Non-pigmented ciliary epithelial cell (primary cell): ENCODE measurements around the gene GINS1.

Source experiments
- DNase-seq: peaks from one replicate; pipeline ENCODE4 v3.0.0-alpha.2; 2010; ENCODE audit warnings: low read depth

Gene GINS1

DNA sequence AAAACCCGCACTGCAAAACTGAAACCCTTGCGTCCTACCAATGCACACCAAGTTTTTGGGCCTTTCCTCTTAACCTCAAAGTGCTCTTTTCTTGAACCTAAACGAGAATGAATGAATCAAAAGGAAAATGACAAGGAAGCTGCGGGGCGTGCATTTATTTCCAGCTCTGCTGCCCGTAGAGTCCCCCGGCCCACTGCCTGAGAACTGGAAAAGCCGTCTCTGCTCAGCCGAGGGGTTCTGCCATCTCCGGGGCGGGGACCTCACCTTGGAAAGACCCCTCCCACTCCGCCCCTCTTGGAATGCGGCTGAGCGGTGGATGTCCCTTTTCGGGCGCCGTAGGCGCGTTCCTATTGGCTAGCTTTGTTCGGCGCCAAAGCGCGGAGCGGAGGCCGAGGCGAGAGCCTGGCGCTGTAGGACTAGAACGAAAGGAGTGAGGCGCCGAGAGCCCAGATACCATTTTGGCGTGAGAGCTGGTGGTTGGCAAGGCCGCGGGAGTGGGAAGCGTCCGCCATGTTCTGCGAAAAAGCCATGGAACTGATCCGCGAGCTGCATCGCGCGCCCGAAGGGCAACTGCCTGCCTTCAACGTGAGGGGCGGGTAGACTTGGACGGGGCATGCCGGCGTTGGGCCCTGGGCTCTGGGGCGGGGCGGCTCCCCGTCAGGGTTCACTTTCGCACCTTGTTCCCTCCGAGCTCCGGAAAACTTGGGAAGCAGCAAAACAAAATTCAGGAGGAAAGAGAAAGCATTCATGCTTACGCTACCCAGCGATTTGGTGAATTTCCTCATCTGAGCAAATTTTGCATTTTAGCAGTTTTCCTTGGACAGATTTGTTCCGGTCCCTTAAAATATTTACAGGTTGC, at the start of gene GINS1:
Gene GINS1 (plus strand): TSS at position 363 of the 859 bp plus-strand sequence. CDS start 148 bp downstream, at position 511.
- DNase-seq: peak; percentile 37

DNA sequence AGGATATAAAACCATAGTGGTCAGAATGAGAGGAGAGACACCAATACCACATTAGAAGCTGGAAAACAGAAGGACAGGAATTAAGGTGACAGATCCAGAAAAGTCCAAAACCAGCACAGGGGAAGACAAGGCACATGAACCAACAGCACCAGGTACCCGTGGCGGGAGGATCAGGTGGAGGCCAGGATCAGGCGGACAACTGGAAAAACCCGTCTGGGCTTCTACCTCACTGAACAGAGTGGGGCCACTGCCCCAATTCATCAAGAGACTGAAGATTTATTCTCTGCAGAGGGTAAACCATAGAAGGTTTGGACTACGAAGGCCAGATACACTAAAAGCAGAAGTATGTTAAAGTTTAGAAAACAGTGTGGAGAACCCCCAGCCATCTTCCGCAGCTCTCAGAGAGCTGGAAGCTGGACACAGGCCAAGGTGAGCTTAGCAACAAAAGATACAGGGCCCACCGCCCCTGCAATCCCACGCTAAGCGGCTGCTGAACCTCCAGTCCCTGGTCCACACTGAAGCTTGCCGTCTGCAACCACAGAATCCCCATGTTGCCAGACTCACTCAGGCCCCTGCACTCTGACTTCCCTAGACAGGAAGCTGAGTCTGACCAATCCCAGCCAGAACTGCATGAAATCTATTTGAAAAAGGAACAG, 46.7 kb upstream of the GINS1 start:
- DNase-seq: peak; percentile 57

DNA sequence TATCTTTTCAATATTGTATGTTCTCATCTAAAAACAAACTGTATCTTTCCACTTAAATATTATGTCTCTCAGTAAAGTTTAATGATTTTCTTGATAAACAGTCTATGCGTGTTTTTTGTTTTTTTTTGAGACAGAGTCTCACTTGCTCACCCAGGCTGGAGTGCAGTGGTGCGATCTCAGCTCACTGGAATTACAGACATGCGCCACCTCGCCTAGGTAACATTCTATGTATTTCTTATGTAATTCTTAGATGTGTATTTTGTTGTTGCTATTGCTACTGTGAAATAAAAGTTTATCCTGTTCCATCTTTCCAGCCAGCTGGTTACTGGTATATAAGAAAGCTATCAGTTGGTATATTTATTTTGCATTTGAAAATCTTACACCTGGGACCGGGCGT, 46.2 kb upstream of the GINS1 start:
- no peak for DNase-seq

DNA sequence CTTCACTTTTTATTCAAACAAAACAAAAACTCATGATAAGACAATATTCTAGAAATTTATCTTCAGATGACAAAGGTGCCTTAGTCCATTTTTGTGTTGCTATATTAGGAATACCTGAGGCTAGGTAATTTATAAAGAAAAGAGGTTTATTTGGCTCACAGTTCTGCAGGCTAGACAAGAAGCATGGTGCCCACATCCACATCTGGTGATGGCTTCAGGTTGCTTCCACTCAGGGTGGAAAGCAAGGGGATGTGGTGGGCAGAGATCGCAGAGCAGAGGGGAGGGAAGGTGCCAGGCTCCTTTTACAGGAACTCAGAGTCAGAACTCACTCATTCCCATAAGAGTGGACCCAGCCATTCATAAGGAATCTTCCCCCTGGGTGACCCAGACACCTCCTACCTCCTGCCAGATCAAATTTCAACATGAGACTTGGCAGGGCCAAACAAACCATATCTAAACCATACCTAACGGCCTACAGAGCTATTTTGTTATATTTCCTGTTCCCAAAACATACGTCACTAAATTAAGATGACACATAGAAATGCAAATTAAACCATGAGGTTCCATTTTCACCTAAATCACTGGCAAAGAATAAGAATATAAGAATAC, 43.2 kb upstream of the GINS1 start:
- no peak for DNase-seq

DNA sequence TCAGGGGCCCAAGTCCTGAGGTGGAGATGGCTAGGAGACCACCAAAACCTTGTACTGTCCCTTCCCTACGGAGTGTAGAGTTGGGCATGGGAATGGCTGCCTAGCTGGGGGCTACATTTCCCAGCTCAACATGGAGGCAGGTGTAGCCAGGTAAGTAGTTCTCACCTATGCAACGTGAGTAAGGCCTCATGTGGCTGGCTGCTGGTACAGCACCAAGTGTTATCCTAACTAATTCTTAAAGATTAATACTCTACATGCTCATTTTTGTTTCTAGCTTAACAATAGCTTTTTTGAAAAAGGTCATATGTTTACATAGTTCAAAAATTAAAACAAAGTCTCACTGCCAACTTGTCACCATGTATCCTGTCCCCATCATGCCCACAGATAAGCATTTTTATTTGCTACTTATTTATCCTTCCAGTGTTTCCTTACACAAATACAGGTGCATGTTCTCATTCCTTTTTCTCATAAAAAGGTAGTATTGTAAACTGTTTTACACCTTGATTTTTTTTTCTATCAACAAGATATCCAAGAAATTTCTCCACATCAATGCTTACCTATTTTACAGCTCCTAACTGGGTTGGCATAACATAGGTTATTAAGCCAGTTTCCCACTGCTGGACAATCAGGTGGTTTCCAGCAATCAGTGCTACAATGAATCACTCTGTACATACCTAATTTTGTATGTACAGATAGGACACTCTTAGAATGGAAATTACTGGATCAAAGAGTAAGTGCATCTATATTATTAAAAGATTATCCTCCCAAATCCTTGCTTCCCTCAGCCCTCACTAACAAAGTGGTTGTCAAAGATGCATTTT, 42.4 kb upstream of the GINS1 start:
- DNase-seq: no peak

DNA sequence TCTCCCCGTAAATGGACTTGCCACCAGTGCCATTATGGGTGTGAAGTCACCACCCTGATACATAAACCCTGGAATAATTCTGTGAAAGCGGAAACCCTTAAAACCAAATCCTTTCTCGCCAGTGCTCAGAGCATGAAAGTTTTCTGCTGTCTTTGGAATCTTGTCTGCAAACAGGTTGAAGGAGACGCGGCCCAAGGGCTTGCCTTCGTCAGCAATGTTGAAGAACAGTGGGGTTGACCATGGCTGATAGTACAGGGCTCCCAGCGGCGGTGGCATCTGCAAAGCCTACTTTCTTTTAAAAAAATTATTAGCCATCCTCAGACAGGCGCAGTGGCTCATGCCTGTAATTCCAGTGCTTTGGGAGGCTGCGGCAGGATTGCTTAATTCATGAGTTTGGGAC, 38.9 kb upstream of the GINS1 start:
- DNase-seq: no peak

DNA sequence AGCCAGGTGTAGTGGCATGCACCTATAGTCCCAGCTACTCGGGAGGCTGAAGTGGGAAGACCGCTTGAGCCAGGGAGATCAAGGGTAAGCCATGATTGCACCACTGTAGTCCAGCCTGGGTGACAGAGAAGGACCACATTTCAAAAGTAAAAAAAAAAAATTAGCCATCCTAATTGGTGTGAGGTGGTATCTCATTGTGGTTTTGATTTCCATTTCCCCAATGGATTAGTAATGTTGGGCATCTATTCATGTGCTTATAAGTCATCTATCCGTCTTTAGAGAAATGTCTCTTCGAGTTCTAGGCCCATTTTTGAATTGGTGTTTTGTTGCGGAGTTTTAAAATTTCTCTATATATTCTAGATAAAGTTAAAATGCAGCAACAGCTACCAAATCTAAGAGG, 38.5 kb upstream of the GINS1 start:
- no peak for DNase-seq

DNA sequence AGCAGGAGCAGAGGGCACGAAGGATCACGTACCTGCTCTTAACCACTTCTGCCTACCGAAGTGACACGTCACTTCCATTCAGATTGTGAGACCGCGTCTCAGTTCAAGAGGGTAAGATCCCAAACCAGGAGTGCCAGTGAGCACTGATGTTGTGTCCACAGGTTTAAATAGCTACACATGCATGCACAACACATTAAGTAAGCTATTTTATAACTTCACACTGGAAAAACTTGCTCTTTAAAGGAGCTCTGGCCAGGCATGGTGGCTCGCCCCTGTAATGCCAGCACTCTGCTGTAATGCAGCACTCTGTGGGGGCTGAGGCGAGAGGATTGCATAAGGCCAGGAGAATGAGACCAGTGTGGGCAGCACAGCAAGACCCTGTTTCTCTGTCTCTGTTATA, 37.9 kb upstream of the GINS1 start:
- DNase-seq: no peak

DNA sequence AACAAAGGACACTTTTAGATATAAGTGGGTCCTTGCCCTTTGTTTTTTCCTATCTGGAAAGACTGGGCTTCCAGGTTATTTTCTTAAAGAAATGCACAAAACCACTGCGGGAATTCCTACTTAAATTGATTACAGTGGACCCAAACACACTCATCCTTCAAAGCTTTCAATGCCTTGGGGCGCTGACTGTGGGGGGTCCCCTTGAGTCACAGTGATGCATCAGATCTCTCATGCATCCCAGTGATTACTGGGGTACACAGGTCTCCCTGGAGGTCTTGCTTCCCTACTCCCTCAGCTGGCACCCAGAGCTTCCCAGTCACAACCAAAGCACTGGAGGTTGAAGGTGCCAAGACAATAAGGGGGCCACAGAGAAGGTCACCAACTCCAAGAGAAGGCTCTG, 37.5 kb upstream of the GINS1 start:
- DNase-seq: no peak

DNA sequence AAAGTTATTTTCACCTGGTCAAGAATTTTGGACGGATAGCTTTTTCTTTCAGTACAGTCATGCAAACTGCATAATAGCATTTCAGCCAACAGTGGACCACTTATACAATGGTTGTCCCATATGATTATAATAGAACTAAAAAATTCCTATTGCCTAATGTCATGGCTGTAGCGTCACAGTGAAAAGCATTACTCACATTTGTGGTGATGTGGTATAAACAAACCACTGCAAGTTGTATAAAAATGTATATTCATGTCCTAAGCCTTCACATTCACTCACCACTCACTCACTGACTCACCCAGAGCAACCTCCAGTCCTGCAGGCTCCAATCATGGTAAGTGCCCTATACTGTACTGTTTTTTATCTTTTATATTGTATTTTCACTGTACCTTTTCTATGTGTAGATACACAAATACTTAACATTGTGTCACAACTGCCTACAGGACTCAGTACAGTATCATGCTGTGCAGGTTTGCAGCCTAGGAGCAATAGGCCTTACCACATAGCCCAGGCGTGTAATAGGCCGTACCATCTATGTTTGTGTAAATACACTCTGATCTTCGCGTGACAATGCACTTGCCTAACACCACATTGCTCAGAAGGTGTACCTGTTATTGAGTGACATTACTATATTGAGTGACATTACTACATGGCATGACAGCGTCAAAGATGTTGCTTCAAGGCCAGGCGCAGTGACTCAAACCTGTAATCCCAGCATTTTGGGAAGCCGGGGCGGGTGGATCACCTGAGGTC, 34.7 kb upstream of the GINS1 start:
- peak; percentile 89 for DNase-seq

DNA sequence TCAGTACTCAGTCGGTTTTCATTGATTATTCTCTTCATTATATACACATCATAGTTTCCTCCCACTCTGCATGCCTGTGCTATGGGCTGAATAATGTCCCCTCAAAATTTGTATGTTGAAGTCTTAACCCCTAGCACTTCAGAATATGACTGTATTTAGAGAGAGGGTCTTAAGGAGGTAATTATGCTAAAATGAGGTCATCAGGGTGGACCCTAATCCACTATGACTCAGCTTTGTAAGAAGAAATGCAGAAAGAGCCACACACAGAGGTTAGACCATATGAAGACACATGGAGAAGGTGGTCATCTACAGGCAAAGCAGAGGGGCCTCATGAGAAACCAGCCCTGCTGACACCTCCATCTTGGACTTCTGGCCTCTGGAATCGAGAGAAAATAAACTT, 32.6 kb upstream of the GINS1 start:
- DNase-seq: no peak

DNA sequence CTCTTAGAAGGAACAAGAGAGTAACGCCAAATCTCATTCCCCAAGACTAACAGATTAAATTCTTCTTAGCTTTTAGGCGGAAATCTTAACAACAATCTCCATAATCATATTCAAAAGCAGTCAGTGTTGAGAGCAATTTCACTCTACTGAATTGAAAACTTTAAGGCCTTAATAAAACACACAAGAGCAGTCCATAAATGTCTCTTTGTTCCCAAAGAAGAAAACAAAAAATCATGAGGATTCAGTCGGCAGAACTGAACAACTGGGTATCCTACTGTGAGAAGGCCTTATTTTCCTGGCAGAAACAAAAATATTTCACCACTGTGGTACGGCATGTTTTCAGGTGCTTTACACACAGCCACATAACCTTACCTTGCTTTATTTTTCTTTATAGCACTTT, 31.2 kb upstream of the GINS1 start:
- DNase-seq: no peak

DNA sequence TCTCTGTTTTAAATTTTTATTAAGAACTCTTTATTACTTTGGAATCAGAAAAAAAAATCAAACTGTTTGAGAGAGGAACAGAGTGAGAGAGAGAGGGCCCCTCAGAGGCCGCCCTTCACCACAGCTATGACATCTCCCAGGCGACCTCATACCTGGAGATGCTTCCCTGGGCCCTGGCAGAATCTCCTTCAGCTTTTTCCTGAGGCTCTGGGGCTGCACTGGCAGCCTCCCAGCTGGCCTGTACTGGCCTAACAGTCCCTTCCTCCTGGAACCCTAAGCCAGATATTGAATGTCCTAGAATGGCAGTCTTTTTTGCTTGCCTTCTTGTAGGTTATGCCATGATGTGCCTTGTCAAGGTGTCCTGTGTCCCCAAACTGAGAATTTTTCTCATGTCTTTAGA, 30.6 kb upstream of the GINS1 start:
- DNase-seq: no peak

DNA sequence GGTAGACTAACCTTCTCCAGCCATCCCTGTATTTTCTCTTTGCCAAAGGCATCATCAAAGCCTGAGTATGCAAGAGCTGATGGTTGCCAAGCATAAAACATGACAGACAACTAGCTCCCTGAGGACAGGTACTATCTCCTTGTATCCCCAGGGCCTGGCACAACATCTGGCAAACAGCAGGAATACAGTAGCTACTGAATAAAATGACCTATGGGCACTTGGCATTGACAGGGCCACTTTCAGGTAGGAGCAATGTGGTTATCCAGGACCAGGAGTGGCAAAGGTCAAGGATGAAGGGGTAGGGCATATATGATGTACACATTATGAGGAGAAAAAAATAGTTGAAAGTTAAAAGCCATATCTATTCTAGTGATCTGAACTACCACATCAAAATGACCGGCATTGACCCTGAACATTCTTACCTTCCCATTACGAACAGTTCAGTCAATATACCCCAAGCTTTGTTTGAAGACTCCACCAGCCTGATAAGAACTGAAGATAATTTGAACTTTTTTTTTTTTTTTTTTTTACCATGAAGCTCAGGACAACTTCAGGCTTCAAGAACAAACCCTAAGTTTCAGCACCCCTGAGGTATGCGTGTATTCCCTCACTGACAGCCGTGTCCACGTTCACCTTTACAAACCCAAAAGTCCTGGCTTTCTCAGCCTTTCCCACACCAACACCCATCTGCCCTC, 29.1 kb upstream of the GINS1 start:
- no peak for DNase-seq

DNA sequence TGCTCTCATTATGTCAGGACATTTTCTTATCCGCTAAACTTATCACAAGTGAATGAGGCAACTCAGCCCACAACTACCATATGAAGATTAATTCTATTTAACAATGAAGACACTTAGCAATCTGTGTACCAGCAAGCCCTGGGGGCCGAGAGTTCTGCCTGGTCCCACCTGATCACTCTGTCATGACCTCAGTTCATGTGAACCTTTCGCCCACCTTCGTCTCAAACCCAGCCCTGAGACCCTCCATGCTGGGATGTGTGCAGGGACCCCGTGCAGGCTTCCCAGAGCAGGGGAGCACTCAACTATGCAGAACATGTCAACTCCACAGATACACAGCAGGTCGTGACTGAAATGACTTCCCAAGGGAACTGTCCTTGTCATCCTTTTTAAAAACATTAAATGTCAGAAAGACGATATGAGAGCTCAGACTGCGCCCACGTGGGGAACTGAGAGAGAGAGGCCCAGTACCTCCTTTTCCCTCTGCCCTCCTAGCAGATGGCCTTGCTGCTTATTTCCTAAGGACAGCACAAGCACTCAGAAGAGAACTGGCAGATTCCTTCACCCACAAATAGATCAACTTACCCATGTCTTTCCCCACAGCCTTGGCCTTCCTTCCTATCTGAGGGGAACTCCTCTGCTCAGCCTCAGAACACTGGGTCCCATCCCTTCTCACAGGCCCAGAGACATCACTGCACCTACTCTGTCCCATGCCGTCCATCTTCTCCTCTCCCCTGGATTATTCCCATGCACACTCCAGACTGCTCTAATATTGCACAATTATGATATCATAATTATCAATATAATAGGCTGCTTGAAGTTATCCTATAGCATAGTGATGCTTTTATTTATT, 28.4 kb upstream of the GINS1 start:
- DNase-seq: no peak

DNA sequence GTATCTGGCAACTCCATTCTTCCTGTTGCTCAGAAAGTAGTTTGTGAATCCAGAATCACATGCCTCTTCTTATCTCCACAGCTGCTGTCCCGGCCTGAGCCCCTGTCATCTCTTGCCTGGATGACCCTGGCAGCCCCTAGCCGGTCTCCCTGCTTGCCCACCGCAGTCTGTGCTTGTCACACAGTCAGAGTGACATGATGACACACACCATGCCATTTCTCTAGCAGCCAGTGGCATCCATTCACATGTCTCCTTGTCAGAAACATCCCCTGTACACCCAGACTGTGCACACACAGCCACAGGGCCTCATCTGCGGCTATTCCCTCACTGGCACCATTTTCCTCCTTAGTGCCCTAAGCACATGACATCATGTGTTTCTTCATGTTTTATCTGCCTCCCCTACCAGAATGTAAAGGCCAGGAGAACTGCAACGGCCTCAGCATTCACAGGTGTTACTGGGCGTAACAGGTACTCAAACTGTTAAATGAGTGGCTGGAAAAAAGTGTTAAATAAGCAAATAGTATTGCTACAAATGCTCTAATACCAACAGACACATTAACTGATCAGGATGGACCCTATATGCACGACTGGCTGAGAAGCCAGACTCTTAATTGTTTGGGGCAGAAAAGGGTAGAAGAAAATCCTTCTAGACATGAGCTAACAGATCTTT, 26.4 kb upstream of the GINS1 start:
- no peak for DNase-seq

DNA sequence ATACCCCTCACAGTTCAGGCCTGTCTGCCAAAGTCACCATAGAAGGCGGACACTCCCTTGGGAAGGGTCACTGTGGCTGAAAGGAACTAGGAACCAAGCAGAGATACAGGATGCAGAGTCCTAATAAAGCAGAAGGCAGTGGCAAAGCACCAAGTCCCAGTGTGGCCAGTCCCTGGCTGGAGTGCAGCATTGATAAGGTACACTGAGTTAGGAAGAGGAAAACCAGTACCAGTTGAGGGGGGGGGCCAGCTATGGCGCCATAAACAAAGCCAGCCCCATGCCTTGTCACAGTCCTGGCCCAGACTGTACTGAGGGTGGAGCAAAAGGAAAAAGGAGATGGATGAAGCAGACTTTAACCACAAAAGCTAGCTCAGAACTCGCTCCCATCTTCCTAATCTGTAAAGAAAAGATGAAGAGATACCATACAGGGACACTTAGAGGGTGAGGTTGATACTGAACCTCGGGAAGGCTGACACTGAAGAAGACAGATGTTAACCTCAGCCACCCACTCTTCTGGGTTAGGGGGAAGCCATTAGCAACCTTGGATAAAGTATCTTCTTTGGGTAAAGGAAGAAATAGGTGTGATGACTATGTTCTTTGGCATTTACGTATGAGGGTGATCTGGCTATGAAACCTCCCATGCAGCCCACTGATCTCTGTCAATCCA, 24.6 kb upstream of the GINS1 start:
- DNase-seq: no peak

DNA sequence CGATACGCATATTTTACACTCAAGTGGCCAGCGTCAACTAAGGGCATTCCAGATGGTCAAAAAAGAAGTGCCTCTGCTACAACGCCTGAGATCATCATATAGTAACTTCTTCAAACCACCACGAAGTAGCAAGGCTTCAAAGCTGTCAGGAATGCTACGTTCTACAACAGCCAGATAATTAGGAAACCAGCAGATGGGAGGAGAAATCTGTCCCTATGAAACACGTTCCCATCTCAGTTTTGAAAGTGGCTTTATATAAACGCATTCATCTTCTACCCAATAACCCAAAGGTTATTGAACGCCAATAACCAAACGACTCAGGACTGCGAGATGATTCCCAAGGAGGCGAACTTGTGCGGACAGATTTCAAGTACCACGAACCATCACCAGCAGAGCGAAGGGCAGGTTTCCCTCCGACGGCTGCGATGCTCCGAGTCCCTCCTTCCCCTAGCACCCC, 18.0 kb upstream of the GINS1 start:
- no peak for DNase-seq
